ENCODE measurements around the gene CLDN12. TPM values are rescaled to one million over a fixed set of nuclear protein-coding genes. Genes with fewer than 3 reads are reported as not detected.

Gene CLDN12
- total and polyA plus RNA-seq, 7 experiments from 2014 or later = 0.41 to 3.9 (median 1.9) TPM

- H3K4me3 Mint-ChIP-seq = no peak overlapping the region
- intact Hi-C loops (cut with micrococcal nuclease) = loop anchor here in 1 of 2 donors (5.0 to 10.0 kb wide), 2 partner anchors 257 to 805 kb away; partner anchors contain the start of gene STEAP1
- ChIA-PET POLR2A (interaction anchor here (0.6 to 0.7 kb wide), 2 partner anchors 64 to 185 kb away, joined by 3 to 4 read pairs; no protein-coding TSS in a partner anchor), CTCF (no interaction called here)
- Histone ChIP-seq H3K9me3 (ENCODE audit: control insufficient read depth in 2 of 3, low read length in 3 of 3) (no peaks in the 10 kb centered on the region), H3K27me3 (ENCODE audit: control insufficient read depth in 2 of 2, insufficient read depth in 2 of 2, low read length in 2 of 2) (no peaks in the 10 kb centered on the region), H3K36me3 (ENCODE audit: control insufficient read depth in 2 of 3, insufficient read depth in 3 of 3, low read length in 3 of 3) (no peaks in the 10 kb centered on the region), H3K4me3 (ENCODE audit: low read length) (no peak overlapping the region), H3K27ac (ENCODE audit: low read depth, low read length) (no peak overlapping the region), H3K4me1 (ENCODE audit: control insufficient read depth in 2 of 2, insufficient read depth in 2 of 2, low read length in 2 of 2) (no peaks in the 10 kb centered on the region)
- H3K27ac Mint-ChIP-seq = peak overlapping the region in 1 of 9 donors; percentile 65
- H3K4me1 Mint-ChIP-seq = peaks cover 0 to 6% (median 1%) of the 10 kb centered on the region in 7 donors
- peaks cover 0 to 17% (median 5%) of the 10 kb centered on the region in 5 donors for H3K36me3 Mint-ChIP-seq
- H3K9me3 Mint-ChIP-seq = no peaks in the 10 kb centered on the region
- DNase-seq (no peak), ATAC-seq (no peak)
- no peaks in the 10 kb centered on the region for H3K27me3 Mint-ChIP-seq
Observed at GRCh38 chr7:90409667-90410066, 6.4 kb downstream of the CLDN12 start.

GRCh38 chr7:90411510-90411909, 8.2 kb downstream of the CLDN12 start:
- ATAC-seq (no peak), DNase-seq (no peak)
- H3K9me3 Mint-ChIP-seq = no peaks in the 10 kb centered on the region
- intact Hi-C loops (cut with micrococcal nuclease) = loop anchor here in 1 of 2 donors (5.0 kb wide), 1 partner anchor 259 kb away; the partner anchor contains the start of gene STEAP1
- ChIA-PET CTCF (interaction anchor here (0.9 kb wide), 1 partner anchor 16 kb away, joined by 4 read pairs; no protein-coding TSS in a partner anchor), POLR2A (interaction anchor here (0.6 kb wide), 1 partner anchor 43 kb away, joined by 3 read pairs; no protein-coding TSS in a partner anchor)
- Histone ChIP-seq H3K4me3 (ENCODE audit: low read length) (no peak overlapping the region), H3K4me1 (ENCODE audit: control insufficient read depth in 2 of 2, insufficient read depth in 2 of 2, low read length in 2 of 2) (no peaks in the 10 kb centered on the region), H3K36me3 (ENCODE audit: control insufficient read depth in 2 of 3, insufficient read depth in 3 of 3, low read length in 3 of 3) (no peaks in the 10 kb centered on the region), H3K27ac (ENCODE audit: low read depth, low read length) (no peak overlapping the region), H3K9me3 (ENCODE audit: control insufficient read depth in 2 of 3, low read length in 3 of 3) (no peaks in the 10 kb centered on the region), H3K27me3 (ENCODE audit: control insufficient read depth in 2 of 2, insufficient read depth in 2 of 2, low read length in 2 of 2) (no peaks in the 10 kb centered on the region)
- no peaks in the 10 kb centered on the region for H3K27me3 Mint-ChIP-seq
- peaks cover 0 to 1% (median 0%) of the 10 kb centered on the region in 7 donors for H3K4me1 Mint-ChIP-seq
- H3K36me3 Mint-ChIP-seq = peaks cover 0 to 17% (median 5%) of the 10 kb centered on the region in 5 donors
- no peak overlapping the region for H3K27ac Mint-ChIP-seq
- H3K4me3 Mint-ChIP-seq = no peak overlapping the region

GRCh38 chr7:90412458-90413184, 9.4 kb downstream of the CLDN12 start:
- no peaks in the 10 kb centered on the region for H3K4me1 ChIP-seq (ENCODE audit: control insufficient read depth in 2 of 2, insufficient read depth in 2 of 2, low read length in 2 of 2)
- H3K36me3 Mint-ChIP-seq = peaks cover 0 to 11% (median 2%) of the 10 kb centered on the region in 5 donors
- intact Hi-C loops (cut with micrococcal nuclease) = loop anchor here in 1 of 2 donors (5.0 kb wide), 1 partner anchor 260 kb away; the partner anchor contains the start of gene STEAP1
- no peaks in the 10 kb centered on the region for H3K9me3 ChIP-seq (ENCODE audit: control insufficient read depth in 2 of 3, low read length in 3 of 3)
- DNase-seq (no peak), ATAC-seq (no peak)
- no peaks in the 10 kb centered on the region for H3K9me3 Mint-ChIP-seq
- no peak overlapping the region for H3K4me3 ChIP-seq (ENCODE audit: low read length)
- no peak overlapping the region for H3K4me3 Mint-ChIP-seq
- no peaks in the 10 kb centered on the region for H3K27me3 Mint-ChIP-seq
- H3K27me3 ChIP-seq (ENCODE audit: control insufficient read depth in 2 of 2, insufficient read depth in 2 of 2, low read length in 2 of 2) = no peaks in the 10 kb centered on the region
- no peaks in the 10 kb centered on the region for H3K36me3 ChIP-seq (ENCODE audit: control insufficient read depth in 2 of 3, insufficient read depth in 3 of 3, low read length in 3 of 3)
- ChIA-PET POLR2A (no interaction called here), CTCF (no interaction called here)
- H3K4me1 Mint-ChIP-seq = peaks cover 0 to 1% (median 0%) of the 10 kb centered on the region in 7 donors
- H3K27ac ChIP-seq (ENCODE audit: low read depth, low read length) = no peak overlapping the region
- H3K27ac Mint-ChIP-seq = peak overlapping the region in 1 of 9 donors; percentile 24

- peaks cover 0 to 1% (median 0%) of the 10 kb centered on the region in 7 donors for H3K4me1 Mint-ChIP-seq
- peak overlapping the region in 1 of 9 donors; percentile 23 for H3K27ac Mint-ChIP-seq
- ChIA-PET CTCF (no interaction called here), POLR2A (no interaction called here)
- no peak overlapping the region for H3K4me3 Mint-ChIP-seq
- no peaks in the 10 kb centered on the region for H3K9me3 Mint-ChIP-seq
- no peak for DNase-seq
- H3K36me3 Mint-ChIP-seq = peaks cover 0 to 9% (median 0%) of the 10 kb centered on the region in 5 donors
- intact Hi-C loops (cut with micrococcal nuclease) = loop anchor here in 1 of 2 donors (5.0 kb wide), 1 partner anchor 261 kb away; the partner anchor contains the start of gene STEAP1
- H3K4me1 ChIP-seq (ENCODE audit: control insufficient read depth in 2 of 2, insufficient read depth in 2 of 2, low read length in 2 of 2) = no peaks in the 10 kb centered on the region
- no peaks in the 10 kb centered on the region for H3K9me3 ChIP-seq (ENCODE audit: control insufficient read depth in 2 of 3, low read length in 3 of 3)
- H3K27me3 Mint-ChIP-seq = no peaks in the 10 kb centered on the region
- no peak overlapping the region for H3K27ac ChIP-seq (ENCODE audit: low read depth, low read length)
- H3K36me3 ChIP-seq (ENCODE audit: control insufficient read depth in 2 of 3, insufficient read depth in 3 of 3, low read length in 3 of 3) = no peaks in the 10 kb centered on the region
- no peak overlapping the region for H3K4me3 ChIP-seq (ENCODE audit: low read length)
- no peaks in the 10 kb centered on the region for H3K27me3 ChIP-seq (ENCODE audit: control insufficient read depth in 2 of 2, insufficient read depth in 2 of 2, low read length in 2 of 2)
- no peak for ATAC-seq
Observed at GRCh38 chr7:90413185-90413528, 9.9 kb downstream of the CLDN12 start.

GRCh38 chr7:90421651-90422050, 18.4 kb downstream of the CLDN12 start:
- H3K36me3 ChIP-seq (ENCODE audit: control insufficient read depth in 2 of 3, insufficient read depth in 3 of 3, low read length in 3 of 3) = no peaks in the 10 kb centered on the region
- Mint-ChIP-seq H3K4me3 (no peak overlapping the region), H3K4me1 (peaks cover 0 to 16% (median 0%) of the 10 kb centered on the region in 7 donors), H3K27ac (no peak overlapping the region), H3K9me3 (no peaks in the 10 kb centered on the region), H3K36me3 (no peaks in the 10 kb centered on the region), H3K27me3 (no peaks in the 10 kb centered on the region)
- no peaks in the 10 kb centered on the region for H3K4me1 ChIP-seq (ENCODE audit: control insufficient read depth in 2 of 2, insufficient read depth in 2 of 2, low read length in 2 of 2)
- no peak overlapping the region for H3K27ac ChIP-seq (ENCODE audit: low read depth, low read length)
- H3K27me3 ChIP-seq (ENCODE audit: control insufficient read depth in 2 of 2, insufficient read depth in 2 of 2, low read length in 2 of 2) = no peaks in the 10 kb centered on the region
- no peaks in the 10 kb centered on the region for H3K9me3 ChIP-seq (ENCODE audit: control insufficient read depth in 2 of 3, low read length in 3 of 3)
- DNase-seq (no peak), ATAC-seq (no peak)
- ChIA-PET CTCF (no interaction called here), POLR2A (no interaction called here)
- H3K4me3 ChIP-seq (ENCODE audit: low read length) = no peak overlapping the region
- intact Hi-C loops (cut with micrococcal nuclease) = no loop called here

- no peaks in the 10 kb centered on the region for H3K9me3 Mint-ChIP-seq
- peak overlapping the region in 1 of 10 donors; percentile 23 for H3K4me3 Mint-ChIP-seq
- H3K4me1 Mint-ChIP-seq = peaks cover 0 to 16% (median 0%) of the 10 kb centered on the region in 7 donors
- H3K27me3 Mint-ChIP-seq = peaks cover 0 to 11% (median 7%) of the 10 kb centered on the region in 5 donors
- POLR2A ChIA-PET = no interaction called here
- H3K27ac ChIP-seq (ENCODE audit: low read depth, low read length) = no peak overlapping the region
- CTCF ChIA-PET = no interaction called here
- no peaks in the 10 kb centered on the region for H3K4me1 ChIP-seq (ENCODE audit: control insufficient read depth in 2 of 2, insufficient read depth in 2 of 2, low read length in 2 of 2)
- DNase-seq = no peak
- H3K9me3 ChIP-seq (ENCODE audit: control insufficient read depth in 2 of 3, low read length in 3 of 3) = no peaks in the 10 kb centered on the region
- H3K36me3 ChIP-seq (ENCODE audit: control insufficient read depth in 2 of 3, insufficient read depth in 3 of 3, low read length in 3 of 3) = no peaks in the 10 kb centered on the region
- H3K36me3 Mint-ChIP-seq = no peaks in the 10 kb centered on the region
- H3K27me3 ChIP-seq (ENCODE audit: control insufficient read depth in 2 of 2, insufficient read depth in 2 of 2, low read length in 2 of 2) = no peaks in the 10 kb centered on the region
- intact Hi-C loops (cut with micrococcal nuclease) = loop anchor here (1.0 to 5.0 kb wide), 3 partner anchors 78 to 1877 kb away; partner anchors contain the start of genes CFAP69 (in 2 of the 2) and GTPBP10 (in 1 of the 2)
- H3K4me3 ChIP-seq (ENCODE audit: low read length) = no peak overlapping the region
- no peak for ATAC-seq
- H3K27ac Mint-ChIP-seq = peak overlapping the region in 2 of 9 donors; percentile 26 to 60
Observed at GRCh38 chr7:90424720-90425119, 21.5 kb downstream of the CLDN12 start.
